Stimulated activated CD4-positive, alpha-beta T cell treated with anti-CD3 and anti-CD28 coated beads, Interleukin-2, amount 100 ng/mL, for 4 hours (primary cell): ENCODE results near the gene GUK1.
"Not testable (repeated sequence)": the region's sequence is repeated elsewhere in the genome, so short reads cannot be mapped to it uniquely, and the experiment has no call there.

Experiments
- DNase-seq: peaks from one replicate; pipeline ENCODE4 v3.0.0-alpha.2; 2020; ENCODE audit warnings: low read depth

The GUK1 gene

GRCh38 chr1:228104526-228105269, 35.4 kb upstream of the GUK1 start:
- DNase-seq, result no peak

- DNase-seq, result no peak
These were observed 34.6 kb upstream of the GUK1 start for GRCh38 chr1:228105270-228105995.

- no peak for DNase-seq
These were observed 33.9 kb upstream of the GUK1 start for GRCh38 chr1:228105996-228106799.

GRCh38 chr1:228106800-228107054, 33.4 kb upstream of the GUK1 start:
- no peak for DNase-seq

GRCh38 chr1:228107636-228108035, 32.4 kb upstream of the GUK1 start:
- no peak for DNase-seq

GRCh38 chr1:228108055-228108690, 31.9 kb upstream of the GUK1 start:
- no peak for DNase-seq

GRCh38 chr1:228108742-228109072, 31.4 kb upstream of the GUK1 start:
- no peak for DNase-seq

GRCh38 chr1:228109073-228109961, 30.8 kb upstream of the GUK1 start, which contains the start of gene MRPL55:
Gene MRPL55, minus strand, starts transcription at chr1:228109299. Its CDS starts 1,039 bp downstream, at chr1:228108260.
- peak; percentile 97 for DNase-seq

- DNase-seq, result no peak
These were observed 30.1 kb upstream of the GUK1 start for GRCh38 chr1:228109962-228110488.

GRCh38 chr1:228110556-228110955, 29.5 kb upstream of the GUK1 start:
- DNase-seq, result no peak

- DNase-seq, result not testable (repeated sequence)
These were observed 28.8 kb upstream of the GUK1 start for GRCh38 chr1:228111315-228111714.

GRCh38 chr1:228112167-228112566, 27.9 kb upstream of the GUK1 start:
- no peak for DNase-seq

GRCh38 chr1:228112617-228113016, 27.5 kb upstream of the GUK1 start:
- no peak for DNase-seq

- DNase-seq, result no peak
These were observed 25.3 kb upstream of the GUK1 start for GRCh38 chr1:228114827-228115226.

- DNase-seq, result no peak
These were observed 22.7 kb upstream of the GUK1 start for GRCh38 chr1:228117335-228117734.

GRCh38 chr1:228118040-228118439, 22.0 kb upstream of the GUK1 start:
- no peak for DNase-seq

- DNase-seq, result no peak
These were observed 19.7 kb upstream of the GUK1 start for GRCh38 chr1:228120351-228120750.

- DNase-seq, result no peak
These were observed 19.1 kb upstream of the GUK1 start for GRCh38 chr1:228120857-228121489.

- no peak for DNase-seq
These were observed 17.1 kb upstream of the GUK1 start for GRCh38 chr1:228122921-228123441.

- DNase-seq, result no peak
These were observed 16.6 kb upstream of the GUK1 start for GRCh38 chr1:228123505-228123904.

GRCh38 chr1:228125185-228125584, 14.9 kb upstream of the GUK1 start:
- no peak for DNase-seq
